Natural killer cell (primary cell): ENCODE results near the gene PRKAA2. TPM values are rescaled to one million over a fixed set of nuclear protein-coding genes. Genes with fewer than 3 reads are reported as not detected.

Experiments
- ATAC-seq, 3 donors: fragments of 150-1000 bp in 2 of 3; fragments of 200-7000 bp in 1 of 3; cut with Tn5 transposase; 1 replicate in 1 of 3; 2 replicates in 2 of 3; pipeline ENCODE4 v1.10.0; 2021; ENCODE audit warnings: mild to moderate bottlenecking in 2 of 3, moderate library complexity in 2 of 3
- DNase-seq, 2 donors: peaks; one replicate each; pipeline versions ENCODE4 v3.0.0 to v3.0.0-alpha.2; 2013 to 2021; ENCODE audit warnings: mixed read lengths in 1 of 2
- H3K27ac ChIP-seq: one replicate; pipeline ENCODE4 v1.5.1; 2013; ENCODE audit warnings: mild to moderate bottlenecking, low read length
- H3K27me3 ChIP-seq: one replicate; pipeline ENCODE4 v1.6.1; 2013; ENCODE audit warnings: low read length; ENCODE audit not compliant: control insufficient read depth, insufficient read depth
- H3K36me3 ChIP-seq: one replicate; pipeline ENCODE4 v1.6.1; 2013; ENCODE audit warnings: low read length; ENCODE audit not compliant: control insufficient read depth, insufficient read depth
- H3K4me1 ChIP-seq: one replicate; pipeline ENCODE4 v1.6.1; 2013; ENCODE audit warnings: low read length; ENCODE audit not compliant: control insufficient read depth, insufficient read depth
- H3K4me3 ChIP-seq: one replicate; pipeline ENCODE4 v1.5.1; 2013; ENCODE audit warnings: low read length
- H3K9me3 ChIP-seq: one replicate; pipeline ENCODE4 v1.6.1; 2013; ENCODE audit warnings: low read length; ENCODE audit not compliant: control insufficient read depth, insufficient read depth
- H3K27ac Mint-ChIP-seq, 2 donors: one replicate each; pipeline ENCODE4 v1.8.0; 2022; ENCODE audit warnings: mild to moderate bottlenecking in 2 of 2, mixed read lengths in 2 of 2, moderate library complexity in 1 of 2
- H3K27me3 Mint-ChIP-seq, 2 donors: one replicate each; pipeline ENCODE4 v1.8.0; 2022; ENCODE audit warnings: low read depth in 2 of 2, mixed read lengths in 2 of 2
- H3K36me3 Mint-ChIP-seq: one replicate; pipeline ENCODE4 v1.8.0; 2022; ENCODE audit warnings: mixed read lengths
- H3K4me1 Mint-ChIP-seq, 2 donors: one replicate each; pipeline ENCODE4 v1.8.0; 2022; ENCODE audit warnings: mixed read lengths in 2 of 2
- H3K4me3 Mint-ChIP-seq: one replicate; pipeline ENCODE4 v1.8.0; 2022; ENCODE audit warnings: mild to moderate bottlenecking, moderate library complexity, mixed read lengths
- H3K9me3 Mint-ChIP-seq, 2 donors: one replicate each; pipeline ENCODE4 v1.8.0; 2022; ENCODE audit warnings: mixed read lengths in 2 of 2
- CTCF ChIP-seq: fragments of 200-600 bp; IDR thresholded peaks from one replicate; pipeline ENCODE4 v1.8.0; 2022; ENCODE audit warnings: antibody characterized with exemption
- WGBS: methylation state at CpG from one replicate; pipeline ENCODE4 v1.1.7; 2013; ENCODE audit warnings: missing lambda C conversion rate; ENCODE audit not compliant: insufficient coverage; 5-methylcytosine and 5-hydroxymethylcytosine counted together
- intact Hi-C: fragments of 100-400 bp; cut with micrococcal nuclease; formaldehyde crosslinking; loops from one replicate; pipeline ENCODE4 v1.14.2; 2022
- total RNA-seq, 4 donors: library from RNA; stranded (reverse); fragments of 120-200 nt in 1 of 4; gene quantifications; one replicate each; pipeline versions ENCODE4 v1.2.3 to v1.2.4, GENCODE V29; 2013 to 2022

The PRKAA2 gene
- total RNA-seq, 3 donors from 2014 or later (not counting 1 experiment from before 2014, with no cell fraction given), result not detected

DNA sequence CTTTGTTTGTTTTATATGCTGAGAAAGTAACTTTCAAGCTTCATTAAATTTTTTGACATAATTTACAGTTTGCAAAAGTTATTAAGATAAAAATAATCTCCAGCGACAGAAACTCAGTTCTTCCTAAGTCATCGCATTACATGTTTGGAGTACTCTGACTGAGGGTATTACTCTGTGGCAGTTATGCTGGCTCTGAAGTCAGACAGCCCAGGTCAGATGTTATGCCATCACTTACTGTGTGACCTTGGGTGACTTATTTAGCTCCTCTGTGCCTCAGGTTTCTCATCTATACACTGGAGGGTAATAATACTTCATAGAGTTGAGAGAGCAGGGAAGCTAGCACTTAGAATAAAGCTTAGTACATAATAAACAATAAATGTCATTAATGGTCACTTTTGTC, 26.4 kb downstream of the PRKAA2 start:
- no peak for TF ChIP-seq CTCF
- Histone ChIP-seq H3K4me3 (no peak overlapping the region), H3K27ac (no peak overlapping the region), H3K4me1 (no peaks in the 10 kb centered on the region), H3K27me3 (no peaks in the 10 kb centered on the region), H3K9me3 (no peaks in the 10 kb centered on the region), H3K36me3 (no peaks in the 10 kb centered on the region)
- Mint-ChIP-seq H3K4me3 (no peak overlapping the region), H3K9me3 (no peaks in the 10 kb centered on the region), H3K4me1 (no peaks in the 10 kb centered on the region), H3K36me3 (no peaks in the 10 kb centered on the region), H3K27me3 (peaks cover under 1 to 4% of the 10 kb centered on the region in 2 donors), H3K27ac (no peak overlapping the region)
- DNase-seq (no peak), ATAC-seq (no peak)
- intact Hi-C loops, result no loop called here
- 92% methylated on average over 2 of the region's 2 CpGs for WGBS

DNA sequence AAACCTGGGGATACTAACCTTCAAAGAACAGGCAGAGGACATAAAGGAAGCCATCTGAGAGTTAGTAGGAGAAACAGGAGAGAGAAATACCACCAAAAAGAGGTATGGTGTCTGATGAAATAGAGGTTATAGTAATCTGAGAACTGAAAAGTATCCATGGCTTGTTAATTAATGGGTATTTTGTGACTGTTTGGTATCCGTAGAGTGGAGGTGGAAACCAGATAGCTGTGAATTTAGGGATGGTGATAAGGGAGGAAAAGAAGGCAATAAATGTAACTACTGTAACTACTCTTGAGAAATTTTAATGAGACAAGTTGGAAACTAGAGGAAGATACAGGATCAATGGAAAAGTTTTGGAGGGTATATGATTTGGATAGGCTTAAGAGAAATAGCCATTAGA, 27.5 kb downstream of the PRKAA2 start:
- H3K36me3 Mint-ChIP-seq, result no peaks in the 10 kb centered on the region
- H3K27ac Mint-ChIP-seq, result no peak overlapping the region
- no peaks in the 10 kb centered on the region for H3K27me3 ChIP-seq
- no peaks in the 10 kb centered on the region for H3K9me3 ChIP-seq
- no peak for TF ChIP-seq CTCF
- no peak overlapping the region for H3K4me3 ChIP-seq
- ATAC-seq, result no peak
- no peak for DNase-seq
- H3K4me3 Mint-ChIP-seq, result no peak overlapping the region
- WGBS, result 81% methylated on average over 1 of the region's 1 CpG
- H3K27ac ChIP-seq, result no peak overlapping the region
- H3K4me1 Mint-ChIP-seq, result no peaks in the 10 kb centered on the region
- peaks cover 0 to 4% of the 10 kb centered on the region in 2 donors for H3K27me3 Mint-ChIP-seq
- intact Hi-C loops, result no loop called here
- no peaks in the 10 kb centered on the region for H3K36me3 ChIP-seq
- H3K9me3 Mint-ChIP-seq, result no peaks in the 10 kb centered on the region
- H3K4me1 ChIP-seq, result no peaks in the 10 kb centered on the region

GRCh38 chr1:56675763-56676162, 30.6 kb downstream of the PRKAA2 start:
- ATAC-seq (no peak), DNase-seq (no peak)
- Histone ChIP-seq H3K36me3 (no peaks in the 10 kb centered on the region), H3K27ac (no peak overlapping the region), H3K9me3 (no peaks in the 10 kb centered on the region), H3K27me3 (no peaks in the 10 kb centered on the region), H3K4me1 (no peaks in the 10 kb centered on the region), H3K4me3 (no peak overlapping the region)
- H3K27me3 Mint-ChIP-seq, result peaks cover 0 to 4% of the 10 kb centered on the region in 2 donors
- H3K9me3 Mint-ChIP-seq, result no peaks in the 10 kb centered on the region
- intact Hi-C loops, result no loop called here
- H3K4me1 Mint-ChIP-seq, result no peaks in the 10 kb centered on the region
- H3K27ac Mint-ChIP-seq, result no peak overlapping the region
- no peak overlapping the region for H3K4me3 Mint-ChIP-seq
- H3K36me3 Mint-ChIP-seq, result no peaks in the 10 kb centered on the region
- no peak for TF ChIP-seq CTCF

GRCh38 chr1:56676571-56677035, 31.5 kb downstream of the PRKAA2 start:
- no peaks in the 10 kb centered on the region for H3K36me3 ChIP-seq
- no peak for TF ChIP-seq CTCF
- intact Hi-C loops, result no loop called here
- no peak for DNase-seq
- H3K4me3 ChIP-seq, result no peak overlapping the region
- no peak for ATAC-seq
- no peaks in the 10 kb centered on the region for H3K4me1 Mint-ChIP-seq
- H3K4me3 Mint-ChIP-seq, result no peak overlapping the region
- H3K9me3 ChIP-seq, result no peaks in the 10 kb centered on the region
- no peak overlapping the region for H3K27ac Mint-ChIP-seq
- no peak overlapping the region for H3K27ac ChIP-seq
- no peaks in the 10 kb centered on the region for H3K4me1 ChIP-seq
- no peaks in the 10 kb centered on the region for H3K27me3 ChIP-seq
- H3K27me3 Mint-ChIP-seq, result peaks cover 0 to 4% of the 10 kb centered on the region in 2 donors
- no peaks in the 10 kb centered on the region for H3K36me3 Mint-ChIP-seq
- no peaks in the 10 kb centered on the region for H3K9me3 Mint-ChIP-seq
- 50% methylated on average over 2 of the region's 2 CpGs for WGBS
